Umbilical cord (tissue), 2 donors: ENCODE measurements around the gene FAHD1. TPM values are rescaled to one million over a fixed set of nuclear protein-coding genes. Genes with fewer than 3 reads are reported as not detected.

Source experiments
- DNase-seq: peaks from one replicate; pipeline ENCODE4 v3.0.0-alpha.2; 2015; ENCODE audit warnings: low spot score
- total RNA-seq: library from RNA; depleted of rRNA; stranded (reverse); fragments of >200 nt; gene quantifications from one replicate; pipeline ENCODE4 v1.2.3, GENCODE V29; 2014; ENCODE audit warnings: low replicate concordance; ENCODE audit not compliant: insufficient read depth

FAHD1 gene
- total RNA-seq, 1 donor from 2014 or later: 36.1 TPM

DNA sequence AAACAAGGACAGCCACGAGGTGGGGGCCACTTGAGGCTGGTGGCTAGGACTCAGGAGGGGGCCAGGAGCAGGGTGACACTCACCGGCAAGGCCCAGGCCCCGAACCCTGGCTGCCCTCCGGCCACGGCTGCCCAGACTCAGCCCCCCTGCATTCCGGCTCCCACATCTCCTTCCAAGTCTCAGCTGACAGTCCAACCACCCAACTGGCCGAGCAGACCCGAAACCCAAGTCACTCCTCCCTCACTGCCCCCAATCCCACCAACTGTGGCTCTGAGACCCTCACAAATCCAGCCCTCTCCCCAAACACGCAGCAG, 9.8 kb upstream of the FAHD1 start:
- DNase-seq: no peak

DNA sequence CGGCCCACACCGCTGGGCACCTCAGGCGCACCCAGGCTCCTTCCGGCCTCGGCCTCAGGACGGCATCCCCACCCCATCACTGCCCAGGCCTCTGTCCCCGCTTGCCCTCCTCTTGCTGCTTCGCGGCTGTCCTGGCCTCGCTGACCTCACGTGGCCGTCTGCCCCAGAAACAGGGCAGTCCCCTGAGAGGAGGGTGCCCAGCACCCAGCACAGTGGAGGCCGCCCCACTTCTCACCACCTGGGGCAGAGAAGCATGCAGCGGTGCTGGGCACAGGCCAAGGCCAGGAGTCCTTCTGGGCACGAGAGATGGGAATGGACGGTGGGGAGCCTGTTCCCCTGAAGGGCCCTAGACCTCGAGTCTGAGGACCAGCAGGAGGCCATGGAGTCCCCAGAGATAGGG, 9.3 kb upstream of the FAHD1 start:
- no peak for DNase-seq

DNA sequence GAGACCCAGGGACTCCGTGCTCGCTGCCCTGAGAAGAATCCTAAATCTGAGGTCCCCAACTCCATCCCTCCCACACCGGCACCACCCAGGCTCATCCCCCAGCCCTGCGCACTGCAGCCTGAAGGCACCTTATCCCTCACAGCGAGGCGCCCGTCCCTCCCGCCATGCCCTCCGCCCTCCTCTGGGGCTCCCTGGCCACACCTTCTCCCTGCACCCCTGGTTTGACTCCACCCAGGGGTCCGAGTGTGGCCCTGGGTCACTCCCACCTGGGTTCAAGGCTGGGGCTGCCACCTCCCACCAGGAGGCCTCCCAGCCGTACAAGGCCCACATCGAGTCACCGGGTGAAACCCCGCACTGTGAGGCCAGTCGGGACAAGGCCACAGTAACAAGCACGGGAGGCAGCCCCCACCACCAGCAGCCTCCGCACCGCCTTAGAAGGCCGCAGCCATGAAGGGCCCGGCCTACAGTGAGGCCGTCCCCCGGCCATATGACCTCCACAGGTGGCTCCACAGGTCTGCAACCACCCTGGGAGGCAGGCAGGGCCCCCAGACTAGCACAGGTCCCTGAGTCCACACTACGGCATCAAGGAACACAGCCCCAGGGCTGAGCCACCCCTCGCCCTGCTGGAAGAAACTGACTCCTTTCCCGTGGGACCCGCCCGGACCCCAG, 8.7 kb upstream of the FAHD1 start:
- DNase-seq: no peak

DNA sequence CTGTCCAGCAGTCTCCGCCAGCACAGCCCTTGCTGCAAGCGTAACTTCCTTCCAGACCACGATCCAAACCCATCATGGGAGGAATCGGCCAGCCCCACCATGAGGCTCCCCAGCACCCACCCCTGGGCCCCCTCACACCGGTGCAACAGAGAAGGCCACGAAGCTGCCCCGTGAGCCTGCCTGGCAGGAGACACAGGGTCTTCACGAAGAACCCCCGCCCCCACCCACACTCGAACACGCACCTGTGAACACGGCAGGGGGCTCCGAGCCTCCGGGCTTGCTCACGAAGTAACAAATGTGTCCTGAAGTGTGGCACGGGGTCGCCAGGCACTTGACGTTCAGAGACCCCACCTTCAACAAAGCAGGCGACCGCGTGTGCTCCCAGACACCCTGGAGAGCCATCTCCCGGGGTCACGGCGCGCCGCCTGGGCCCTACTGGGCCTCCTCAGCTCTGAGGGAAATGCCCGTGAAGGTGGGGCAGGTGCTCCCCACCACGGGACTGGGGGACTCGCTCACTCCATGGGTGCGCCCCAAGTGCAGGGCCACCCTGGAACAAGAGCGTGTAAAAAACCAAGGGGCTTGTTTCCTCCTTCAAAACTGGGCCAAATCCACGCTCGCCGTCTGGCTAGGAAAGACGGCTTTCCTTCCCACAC, 8.0 kb upstream of the FAHD1 start:
- no peak for DNase-seq

DNA sequence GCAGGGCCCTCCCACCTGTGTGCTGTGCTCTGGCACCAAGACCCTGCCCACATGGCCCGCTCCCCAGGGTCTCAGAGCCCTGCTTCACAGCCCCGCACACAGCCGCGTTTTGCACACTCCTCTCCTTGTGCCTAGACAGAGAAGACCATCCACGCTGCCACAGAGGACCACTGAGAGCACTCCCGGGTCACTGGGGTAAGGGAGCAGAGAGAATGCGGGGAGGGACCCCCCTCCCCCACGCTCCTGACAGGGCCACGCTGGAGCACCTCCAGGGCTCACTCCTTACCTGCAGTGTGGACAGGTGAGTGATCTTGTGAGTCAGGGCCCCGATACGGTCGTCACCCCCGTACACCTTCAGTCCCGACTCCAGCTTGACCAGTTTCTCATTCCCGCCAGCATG, 7.4 kb upstream of the FAHD1 start:
- no peak for DNase-seq

DNA sequence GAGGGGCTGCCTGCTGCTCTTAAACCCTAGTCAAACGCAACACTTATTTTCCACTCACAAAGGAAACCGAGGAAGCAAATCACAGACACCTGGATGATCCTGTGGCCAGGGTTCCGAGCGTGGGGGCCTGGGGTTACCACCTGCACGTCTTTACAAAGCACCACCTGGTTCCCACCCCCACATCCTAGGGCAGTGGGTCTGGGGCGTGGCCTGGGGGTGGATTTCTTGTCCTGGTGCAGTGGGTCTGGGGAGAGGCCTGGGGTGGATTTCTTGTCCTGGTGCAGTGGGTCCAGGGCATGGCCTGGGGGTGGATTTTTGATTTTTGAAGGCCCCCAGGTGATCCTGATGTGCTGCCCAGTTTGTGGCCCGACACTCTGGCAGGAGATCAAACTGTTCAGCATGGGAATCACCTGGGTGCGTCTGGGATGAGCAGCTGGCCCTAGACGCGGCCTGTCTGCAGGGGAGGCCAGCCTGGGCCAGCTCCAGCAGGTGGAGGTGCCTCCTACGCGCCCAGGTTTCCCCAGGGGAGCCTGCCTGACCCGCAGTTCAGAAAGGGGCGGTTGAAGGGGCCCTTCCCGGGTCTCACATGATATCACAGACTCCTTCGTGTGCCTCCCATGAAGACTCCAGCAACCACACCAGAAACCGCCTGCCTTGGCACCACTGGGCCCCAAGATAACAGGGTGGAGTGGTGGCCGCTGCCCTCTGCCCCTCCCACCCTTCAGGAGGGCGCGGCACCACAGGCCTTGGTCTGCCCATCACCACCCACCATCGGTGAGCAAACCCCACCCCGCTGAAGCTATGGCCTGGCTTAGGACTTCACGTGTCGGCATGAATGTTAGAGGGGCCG, 6.7 kb upstream of the FAHD1 start:
- no peak for DNase-seq

DNA sequence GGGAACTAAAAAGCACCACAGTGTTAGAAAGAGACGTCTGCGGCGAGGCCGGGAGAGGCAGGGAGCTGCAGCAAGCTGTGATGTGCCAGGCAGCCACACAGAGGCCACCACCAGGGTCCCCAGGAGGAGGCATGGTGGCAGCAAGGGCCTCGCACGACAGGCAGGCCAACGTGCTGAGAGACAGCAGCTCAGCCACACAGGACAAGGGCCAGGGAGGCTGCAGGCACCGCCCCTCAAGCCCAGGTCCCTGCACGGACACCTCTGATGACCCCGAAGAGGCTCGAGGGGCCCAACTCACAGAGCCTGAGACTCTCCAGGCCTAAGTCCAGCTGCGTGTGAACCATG, 6.1 kb upstream of the FAHD1 start:
- DNase-seq: no peak

DNA sequence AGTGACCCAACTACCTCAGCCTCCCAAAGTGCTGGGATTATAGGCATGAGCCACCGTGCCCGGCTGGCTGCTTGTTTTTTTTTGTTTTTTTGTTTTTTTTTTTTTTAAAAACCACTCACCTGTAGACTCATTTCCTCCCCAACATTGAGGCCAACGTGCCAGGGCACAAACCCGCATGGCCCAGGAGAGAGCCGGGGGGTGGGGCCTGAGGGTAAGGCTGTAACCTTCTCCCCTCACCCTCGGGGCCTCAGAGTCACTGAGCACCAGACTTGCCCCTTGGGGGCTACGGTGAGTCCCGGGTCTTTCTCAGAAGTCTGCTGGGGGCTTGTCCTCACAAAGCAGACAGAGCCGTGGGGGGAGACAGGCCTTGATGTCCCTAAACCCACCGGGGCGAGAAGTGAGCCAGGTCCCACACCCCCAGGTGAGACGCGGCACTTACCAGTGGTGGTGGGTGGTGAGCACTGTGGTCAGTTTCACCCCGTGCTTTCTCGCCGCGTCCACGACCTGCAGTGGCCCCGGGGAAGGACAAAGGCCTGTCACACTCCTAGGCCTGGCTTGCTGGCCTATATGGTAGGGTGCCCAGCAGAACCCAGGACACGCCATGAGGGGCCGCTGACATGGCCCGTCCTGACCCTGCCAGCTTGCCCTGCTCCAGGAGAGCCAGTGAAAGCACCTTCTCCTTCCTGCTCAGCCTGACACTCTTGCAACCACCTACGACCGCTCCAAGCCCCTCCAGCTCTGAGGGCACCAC, 5.0 kb upstream of the FAHD1 start:
- no peak for DNase-seq

DNA sequence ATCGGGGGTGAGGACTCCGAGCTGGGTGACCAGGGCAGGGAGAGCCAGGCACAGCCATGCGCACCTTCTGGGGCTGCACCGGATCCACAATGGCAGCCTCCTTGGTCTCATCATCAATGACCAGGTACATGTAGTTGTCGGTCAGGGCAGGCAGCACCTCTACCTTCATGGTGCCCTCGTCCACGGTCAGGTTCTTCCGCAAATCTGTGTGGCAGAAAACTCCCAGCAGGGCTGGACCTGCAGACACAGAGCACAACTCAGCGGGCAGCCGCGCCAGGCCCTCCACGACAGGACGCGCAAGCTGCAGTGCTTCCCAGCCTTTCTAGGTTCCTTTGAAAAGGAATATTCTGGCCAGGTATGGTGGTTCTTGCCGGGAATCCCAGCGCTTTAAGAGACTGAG, 4.2 kb upstream of the FAHD1 start:
- DNase-seq: no peak

DNA sequence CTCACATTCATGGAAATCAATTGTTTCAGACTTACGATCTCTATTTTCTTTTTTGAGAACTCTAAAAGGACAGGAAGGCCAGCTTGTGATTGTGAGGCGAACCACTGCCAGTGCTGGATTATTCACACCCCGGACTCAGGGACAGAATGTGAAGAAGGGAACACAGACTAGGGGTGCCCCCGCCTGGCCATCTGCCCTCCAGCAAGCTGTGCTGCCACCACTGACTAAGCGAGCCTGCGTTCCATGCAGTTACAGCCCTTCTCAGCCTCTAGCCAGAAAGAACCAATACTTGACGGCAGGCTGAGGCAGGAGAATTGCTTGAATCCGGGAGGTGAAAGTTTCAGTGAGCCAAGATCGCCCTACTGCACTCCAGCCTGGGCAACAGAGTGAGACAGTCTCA, 3.2 kb upstream of the FAHD1 start:
- peak; percentile 27 for DNase-seq

DNA sequence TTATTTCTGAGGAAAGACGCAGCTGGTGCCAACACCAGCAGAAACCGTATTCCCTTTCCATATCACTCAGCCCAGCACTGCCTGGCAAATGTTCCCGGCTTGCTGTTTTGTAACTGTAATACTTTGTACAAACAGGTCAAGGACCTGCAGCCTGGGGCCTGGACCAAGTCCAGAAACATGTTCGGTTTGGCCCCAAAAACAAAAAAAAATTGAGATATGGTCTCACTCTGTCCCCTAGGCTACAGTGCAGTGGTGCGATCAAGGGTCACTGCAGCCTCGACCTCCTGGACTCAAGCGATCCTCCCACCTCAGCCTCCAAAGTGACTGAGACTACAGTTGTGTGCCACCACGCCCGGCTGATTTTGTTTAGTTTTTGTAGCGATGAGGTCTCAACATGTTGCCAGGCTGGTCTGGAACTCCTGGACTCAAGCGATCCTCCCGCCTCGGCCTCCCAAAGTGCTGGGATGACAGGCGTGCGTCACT, 1.6 kb upstream of the FAHD1 start:
- DNase-seq: no peak

DNA sequence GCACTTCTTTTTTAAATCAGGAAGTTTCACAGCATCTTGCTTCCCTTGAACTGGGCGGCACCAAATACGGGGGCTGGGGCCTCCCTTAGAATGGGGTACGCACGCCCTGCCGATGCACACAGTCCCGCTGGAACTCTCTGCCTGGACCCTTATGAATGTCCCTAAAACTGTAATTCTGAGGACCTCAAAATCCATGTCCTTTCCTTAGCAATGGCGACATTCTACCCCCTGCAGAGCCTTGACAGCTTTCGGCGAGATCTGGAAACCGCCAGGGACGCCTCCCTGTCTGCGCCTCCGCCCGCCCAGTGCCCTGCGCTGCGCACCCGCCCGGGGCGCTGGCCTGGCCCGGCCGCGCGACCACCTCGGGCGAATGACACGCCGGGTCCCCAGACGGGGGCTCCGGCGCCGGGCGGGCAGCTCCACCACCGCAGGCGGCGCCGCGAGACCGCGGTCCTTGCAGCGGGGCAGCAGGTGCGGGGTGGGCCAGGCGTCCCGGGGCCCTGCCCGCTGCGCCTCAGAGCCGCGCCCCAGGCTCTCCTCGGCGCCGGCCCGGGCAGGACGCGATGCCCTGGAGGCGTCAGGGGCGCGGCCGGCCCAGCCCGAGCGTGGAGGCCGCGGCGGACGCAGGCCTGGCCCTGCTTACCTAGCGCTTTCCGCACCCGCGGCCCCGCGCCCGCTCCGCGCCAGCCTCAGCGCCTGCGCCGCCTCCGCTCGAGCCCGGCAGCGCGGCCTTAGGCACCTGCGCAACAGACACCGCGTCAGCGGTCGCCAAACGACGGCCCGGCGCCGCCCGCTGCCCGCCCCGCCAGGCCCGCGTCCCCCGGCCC, 929 bp upstream of the FAHD1 start:
- no peak for DNase-seq

DNA sequence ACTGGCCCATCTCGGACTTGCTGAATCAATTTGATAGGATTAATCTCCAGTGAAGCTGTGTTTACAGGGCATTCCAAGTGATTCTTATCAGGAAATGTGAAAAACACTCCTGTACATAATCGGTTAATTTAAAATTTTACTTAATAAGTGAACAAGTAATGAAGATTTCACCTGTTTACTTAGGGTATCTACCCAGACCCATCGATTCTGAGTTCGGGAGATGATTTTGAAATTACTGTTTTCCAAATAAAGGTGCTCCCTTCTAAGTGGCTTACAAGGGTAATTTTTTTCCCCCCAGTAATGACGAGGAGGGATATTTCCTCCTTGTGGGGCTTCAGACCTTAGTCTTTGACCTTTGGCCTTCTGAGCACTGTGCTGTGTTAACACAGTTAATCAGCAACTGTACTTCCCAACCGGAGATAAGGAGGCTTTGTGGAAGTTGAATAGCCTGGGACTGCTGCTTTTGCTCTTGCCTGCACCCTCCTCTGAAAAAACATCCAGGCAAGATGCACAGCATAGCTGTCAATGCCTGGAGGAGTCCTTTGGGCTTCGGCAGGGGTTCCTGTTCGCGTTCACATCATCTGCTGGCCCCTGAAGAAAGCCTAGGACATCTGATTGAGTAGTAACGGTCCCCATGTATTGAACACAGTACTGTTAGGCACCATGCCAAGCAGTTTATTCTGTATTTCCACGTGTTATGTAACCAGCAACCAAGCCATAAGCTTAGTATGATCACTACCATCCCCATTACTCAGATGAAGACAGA, 1.8 kb downstream of the FAHD1 start:
- DNase-seq: no peak

DNA sequence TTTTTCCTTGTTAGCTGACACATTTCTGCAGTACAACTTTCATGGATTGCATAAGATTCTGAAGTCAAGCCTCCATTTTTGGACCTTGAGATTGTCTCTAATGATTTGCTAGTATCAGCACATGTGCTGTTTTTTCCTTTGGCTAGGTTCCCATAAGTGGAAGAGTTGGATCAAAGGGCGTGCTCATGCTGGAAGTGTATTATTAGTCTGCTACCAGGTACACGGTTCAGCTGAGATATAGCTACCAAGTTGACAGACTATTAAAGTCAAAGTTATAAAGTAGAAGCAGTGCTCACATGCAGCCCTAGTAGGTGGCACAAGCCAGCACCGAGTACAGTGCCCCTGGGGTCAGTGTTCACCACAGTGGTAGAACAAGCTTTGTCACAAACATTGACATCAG, 3.2 kb downstream of the FAHD1 start:
- no peak for DNase-seq

DNA sequence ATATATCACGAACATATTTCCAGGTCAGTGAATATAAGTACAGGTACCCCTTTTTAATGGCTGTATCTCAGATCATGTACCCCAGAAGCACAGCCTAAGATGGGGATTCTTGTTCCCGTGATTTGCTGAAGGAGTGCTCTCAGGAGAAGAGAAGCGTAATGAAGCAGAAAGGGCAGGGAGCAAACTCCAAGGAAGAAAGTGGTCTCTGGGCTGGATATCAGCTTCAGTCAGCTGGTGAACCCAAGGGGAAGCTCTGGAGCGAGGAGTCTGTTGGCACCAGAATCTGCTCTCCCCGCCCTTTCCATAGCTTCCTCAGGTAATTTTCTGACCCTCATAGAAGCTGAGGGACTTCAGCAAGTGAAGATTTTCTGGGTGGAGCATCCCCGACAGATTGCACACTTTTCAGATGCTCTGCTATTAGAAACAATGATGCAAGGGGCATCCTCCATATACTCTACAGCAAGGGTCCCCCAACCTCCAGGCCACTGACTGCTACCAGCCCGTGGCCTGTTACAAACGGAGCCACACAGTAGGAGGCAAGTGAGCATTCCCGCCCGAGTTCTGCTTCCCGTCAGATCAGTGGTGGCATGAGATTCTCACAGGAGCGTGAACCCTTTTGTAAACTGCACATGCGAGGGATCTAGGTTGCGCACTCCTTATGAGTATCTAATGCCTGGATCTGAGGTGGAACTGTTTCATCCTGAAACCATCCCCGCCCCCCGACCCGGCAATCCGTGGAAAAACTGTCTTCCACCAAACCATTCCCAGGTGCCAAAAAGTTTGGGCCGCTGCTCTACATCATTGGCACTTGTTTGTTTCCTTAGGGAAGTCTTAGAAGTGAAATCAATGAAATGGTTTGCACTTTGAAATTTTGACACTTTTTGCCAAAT, 4.4 kb downstream of the FAHD1 start:
- no peak for DNase-seq

DNA sequence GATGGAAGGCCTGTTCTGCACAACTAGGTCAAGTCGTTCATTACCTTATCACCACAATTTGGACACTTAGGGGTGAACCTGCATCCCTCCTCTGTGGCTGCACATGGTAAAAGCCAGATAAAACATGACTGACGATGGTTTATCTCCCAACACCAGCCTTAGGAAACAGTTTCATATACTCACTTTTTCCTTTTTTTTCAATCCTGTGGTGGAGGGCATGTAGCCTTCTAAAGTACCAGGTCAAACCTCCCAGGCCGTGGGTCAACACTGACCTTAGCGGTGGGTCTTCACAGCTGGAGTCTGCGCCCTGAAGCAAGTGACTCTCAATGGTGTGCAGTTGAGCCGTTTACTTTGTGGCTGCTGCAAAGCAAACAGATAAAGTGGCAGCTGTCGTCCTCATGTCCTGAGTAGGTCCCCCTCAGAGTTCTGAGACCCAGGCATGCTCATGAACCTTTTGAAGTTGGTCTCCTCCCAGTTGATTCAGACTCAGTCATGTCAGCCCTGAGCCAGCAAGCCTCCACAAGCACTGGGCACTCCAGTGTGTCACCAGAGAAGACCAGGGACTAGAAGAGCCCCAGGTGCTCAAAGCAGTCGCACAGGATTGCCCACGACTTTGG, 5.9 kb downstream of the FAHD1 start:
- DNase-seq: no peak

DNA sequence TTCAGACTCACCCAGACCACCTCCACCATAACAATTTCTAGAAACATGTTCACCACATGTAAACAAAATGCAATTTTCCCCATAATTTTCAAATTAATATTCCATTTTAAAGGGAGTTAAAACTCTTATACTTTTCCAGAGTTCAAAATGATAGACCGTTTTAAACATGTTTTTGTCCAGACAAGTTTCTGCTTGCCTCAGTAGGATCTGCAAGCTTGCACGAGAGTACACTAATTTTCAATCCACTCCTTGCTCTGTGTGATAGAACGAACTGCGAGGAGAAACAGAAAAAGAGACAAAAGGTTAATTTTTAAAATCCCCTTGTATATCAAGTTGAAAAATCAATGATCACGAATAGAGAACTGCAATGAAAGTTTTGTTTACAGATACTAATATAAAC, 7.1 kb downstream of the FAHD1 start:
- DNase-seq: peak; percentile 15

DNA sequence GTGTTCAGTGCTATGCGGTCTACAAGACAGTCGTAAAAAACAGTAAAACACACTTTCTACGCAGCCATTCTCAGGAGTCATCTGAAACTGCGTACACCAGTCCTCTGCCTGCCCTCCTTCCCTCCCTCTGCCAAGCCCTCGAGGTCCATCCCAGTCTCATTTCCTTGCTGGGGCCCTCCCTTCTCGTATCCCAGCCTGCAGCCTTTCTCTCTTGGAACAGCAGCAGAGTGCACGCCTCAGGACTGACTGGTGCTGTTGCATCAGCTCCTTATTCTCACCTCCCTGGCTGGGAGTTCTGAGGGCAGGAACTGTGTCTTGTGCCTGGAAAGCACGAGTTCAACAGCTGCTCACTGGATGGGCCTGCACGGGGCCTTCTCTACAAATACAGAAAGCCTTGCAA, 12.5 kb downstream of the FAHD1 start:
- peak; percentile 13 for DNase-seq

DNA sequence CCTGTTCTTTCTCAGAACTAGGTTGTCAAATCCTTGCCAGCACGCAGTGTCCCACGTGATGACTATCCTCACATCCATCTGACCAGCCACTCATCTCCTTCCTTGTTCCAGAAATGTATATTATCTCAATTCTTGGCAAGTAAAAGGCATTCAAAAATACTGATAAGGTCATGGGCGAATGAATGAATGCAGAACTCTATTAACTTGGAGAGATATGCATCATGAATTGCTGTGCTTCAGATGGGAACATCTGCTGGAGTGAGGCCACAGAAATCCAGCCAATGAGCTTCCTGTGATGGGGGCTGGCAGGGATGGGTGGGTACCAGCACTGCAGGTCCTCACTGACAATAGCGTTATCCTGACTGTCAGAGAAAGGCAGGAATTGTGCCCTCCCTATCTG, 19.0 kb downstream of the FAHD1 start:
- DNase-seq: no peak
